Dendritic cell treated with granulocyte-macrophage colony-stimulating factor and Interleukin-4, amounts not matched to agents 40 ng/mL and 50 ng/mL, for 4 days (primary cell): Measurements from ENCODE around the gene MRS2.
A peak's percentile ranks its signal among the peaks of the same experiment; 100 is the strongest.
"Not testable (repeated sequence)": the region's sequence is repeated elsewhere in the genome, so short reads cannot be mapped to it uniquely, and the experiment has no call there.

Experiments
- H3K27ac Mint-ChIP-seq: one replicate; pipeline ENCODE4 v1.8.0; 2022; ENCODE audit warnings: mild to moderate bottlenecking, mixed read lengths
- H3K27me3 Mint-ChIP-seq: one replicate; pipeline ENCODE4 v1.8.0; 2022; ENCODE audit warnings: mild to moderate bottlenecking, mixed read lengths
- H3K36me3 Mint-ChIP-seq: one replicate; pipeline ENCODE4 v1.8.0; 2022; ENCODE audit warnings: low read depth, mixed read lengths
- H3K4me1 Mint-ChIP-seq: one replicate; pipeline ENCODE4 v1.8.0; 2022; ENCODE audit warnings: low read depth, mixed read lengths
- H3K4me3 Mint-ChIP-seq: one replicate; pipeline ENCODE4 v1.8.0; 2022; ENCODE audit warnings: mild to moderate bottlenecking, moderate library complexity, mixed read lengths
- H3K9me3 Mint-ChIP-seq: one replicate; pipeline ENCODE4 v1.8.0; 2022; ENCODE audit warnings: mixed read lengths
- intact Hi-C: fragments of 100-400 bp; cut with micrococcal nuclease; formaldehyde crosslinking; loops from one replicate; pipeline ENCODE4 v1.15.0; 2022

The MRS2 gene

DNA sequence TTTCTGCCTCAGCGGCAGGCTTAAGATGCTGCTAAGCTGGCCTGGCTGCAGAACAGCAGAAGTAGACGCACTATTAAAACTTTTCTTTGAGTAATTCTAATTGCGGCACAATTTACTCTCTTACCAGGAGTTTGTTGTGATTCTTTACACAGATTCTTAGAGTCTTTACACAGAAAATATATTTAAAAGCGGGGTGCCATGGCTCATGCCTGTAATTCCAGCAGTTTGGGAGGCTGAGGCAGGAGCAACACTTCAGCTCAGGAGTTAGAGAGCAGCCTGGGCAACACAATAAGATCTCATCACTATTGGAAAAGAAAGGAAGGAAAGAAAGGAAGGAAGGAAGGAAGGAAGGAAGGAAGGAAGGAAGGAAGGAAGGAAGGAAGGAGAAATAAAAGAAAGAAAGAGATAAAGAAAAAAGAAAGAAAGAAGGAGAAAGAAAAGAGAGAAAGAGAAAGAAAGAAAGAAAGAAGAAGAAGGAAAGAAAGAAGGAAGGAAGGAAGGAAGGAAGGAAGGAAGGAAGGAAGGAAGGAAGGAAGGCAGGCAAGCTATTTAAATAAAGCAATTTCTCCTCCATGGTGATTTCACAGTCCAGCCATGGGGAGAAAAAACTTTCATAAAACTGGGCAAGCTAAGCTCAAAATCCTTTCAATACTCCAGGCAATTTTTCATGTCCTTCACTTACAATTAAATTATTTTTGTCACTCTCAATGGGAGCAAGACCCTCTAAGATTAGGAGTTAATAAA lies 21.1 kb upstream of the MRS2 start:
- Mint-ChIP-seq H3K4me3 (no peak overlapping the region), H3K27me3 (no peaks in the 10 kb centered on the region), H3K4me1 (no peaks in the 10 kb centered on the region), H3K36me3 (no peaks in the 10 kb centered on the region), H3K9me3 (no peaks in the 10 kb centered on the region), H3K27ac (no peak overlapping the region)
- intact Hi-C loops, result loop anchor here (10.0 kb wide), 1 partner anchor 97 kb away; no protein-coding TSS in a partner anchor

DNA sequence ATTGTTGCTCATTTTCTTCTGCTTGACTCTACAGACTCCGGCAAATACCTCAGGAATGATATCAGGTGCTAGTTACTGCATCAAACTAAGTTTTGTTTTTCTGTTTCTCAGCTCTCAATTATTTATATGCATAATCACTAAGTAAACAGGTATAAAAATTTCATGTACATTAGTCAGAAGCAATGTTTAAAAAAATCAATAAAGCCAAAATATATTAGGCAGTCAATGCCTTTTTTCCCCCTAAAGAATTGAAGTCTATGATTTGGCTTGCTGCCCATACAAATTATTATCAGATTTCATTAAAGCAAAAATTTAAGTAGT lies 20.6 kb upstream of the MRS2 start:
- H3K9me3 Mint-ChIP-seq, result no peaks in the 10 kb centered on the region

GRCh38 chr6:24382891-24383494 lies 19.7 kb upstream of the MRS2 start:
- intact Hi-C loops, result loop anchor here (10.0 kb wide), 1 partner anchor 98 kb away; no protein-coding TSS in a partner anchor
- H3K36me3 Mint-ChIP-seq, H3K27me3 Mint-ChIP-seq, H3K4me1 Mint-ChIP-seq, H3K9me3 Mint-ChIP-seq, H3K4me3 Mint-ChIP-seq, H3K27ac Mint-ChIP-seq: not testable (repeated sequence)

More for the DNA sequence above, 20.6 kb upstream of the MRS2 start:
- Mint-ChIP-seq H3K4me1 (no peaks in the 10 kb centered on the region), H3K27me3 (no peaks in the 10 kb centered on the region), H3K4me3 (no peak overlapping the region), H3K27ac (no peak overlapping the region), H3K36me3 (no peaks in the 10 kb centered on the region)
- intact Hi-C loops, result loop anchor here (10.0 kb wide), 1 partner anchor 97 kb away; no protein-coding TSS in a partner anchor

- not testable (repeated sequence) for H3K4me3 Mint-ChIP-seq, H3K4me1 Mint-ChIP-seq
- intact Hi-C loops, result loop anchor here (10.0 kb wide), 1 partner anchor 100 kb away; no protein-coding TSS in a partner anchor
Measured at GRCh38 chr6:24384369-24385130, 18.2 kb upstream of the MRS2 start.

GRCh38 chr6:24385536-24386269 lies 17.0 kb upstream of the MRS2 start:
- intact Hi-C loops, result loop anchor here (10.0 kb wide), 1 partner anchor 101 kb away; no protein-coding TSS in a partner anchor
- no peak overlapping the region for H3K27ac Mint-ChIP-seq
- no peaks in the 10 kb centered on the region for H3K9me3 Mint-ChIP-seq
- no peaks in the 10 kb centered on the region for H3K4me1 Mint-ChIP-seq
- no peak overlapping the region for H3K4me3 Mint-ChIP-seq
- no peaks in the 10 kb centered on the region for H3K36me3 Mint-ChIP-seq
- H3K27me3 Mint-ChIP-seq, result no peaks in the 10 kb centered on the region

More at GRCh38 chr6:24384369-24385130, 18.2 kb upstream of the MRS2 start:
- H3K27ac Mint-ChIP-seq, H3K9me3 Mint-ChIP-seq, H3K27me3 Mint-ChIP-seq, H3K36me3 Mint-ChIP-seq: not testable (repeated sequence)

DNA sequence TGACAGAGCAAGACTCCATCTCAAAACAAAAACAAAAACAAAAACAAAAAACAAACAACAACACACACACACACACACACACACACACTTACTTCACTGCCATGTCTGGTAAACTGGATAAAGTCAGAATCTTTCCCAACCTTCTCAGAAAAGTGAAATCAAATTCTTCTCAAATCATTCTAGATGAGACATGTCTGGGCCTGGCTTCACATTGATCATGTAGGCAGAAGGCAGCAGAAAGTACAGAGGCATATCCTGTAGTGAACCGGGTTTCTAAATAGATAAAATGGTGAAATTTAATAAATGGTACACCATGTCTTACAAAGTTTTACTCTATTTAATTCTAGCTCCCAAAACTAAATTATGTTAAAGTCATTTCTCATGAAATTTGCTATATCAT lies 14.9 kb upstream of the MRS2 start:
- intact Hi-C loops, result loop anchor here (10.0 kb wide), 1 partner anchor 103 kb away; no protein-coding TSS in a partner anchor
- no peak overlapping the region for H3K4me3 Mint-ChIP-seq
- no peaks in the 10 kb centered on the region for H3K27me3 Mint-ChIP-seq
- H3K4me1 Mint-ChIP-seq, result no peaks in the 10 kb centered on the region
- no peaks in the 10 kb centered on the region for H3K9me3 Mint-ChIP-seq
- H3K27ac Mint-ChIP-seq, result no peak overlapping the region
- H3K36me3 Mint-ChIP-seq, result no peaks in the 10 kb centered on the region

DNA sequence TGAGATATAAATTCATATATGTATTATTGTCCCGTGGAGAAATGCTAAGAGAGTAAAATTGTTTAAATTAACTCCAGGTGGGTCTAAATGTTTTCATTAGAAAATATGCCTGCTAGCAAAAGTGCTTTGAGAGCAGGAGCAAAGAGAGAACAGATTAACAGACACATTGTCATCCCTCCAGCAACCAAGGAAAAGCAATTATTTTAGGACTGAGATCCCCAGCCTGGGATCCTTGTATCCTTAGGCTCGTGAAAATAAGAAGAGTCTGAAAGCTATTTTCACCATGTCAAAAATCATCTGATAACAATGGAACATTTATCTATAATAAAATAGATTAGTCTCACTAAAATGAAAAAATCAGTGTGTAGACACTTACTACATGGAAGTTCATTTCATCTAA lies 11.5 kb upstream of the MRS2 start:
- Mint-ChIP-seq H3K4me3 (no peak overlapping the region), H3K9me3 (no peaks in the 10 kb centered on the region), H3K36me3 (no peaks in the 10 kb centered on the region), H3K4me1 (peaks cover 13% of the 10 kb centered on the region), H3K27ac (no peak overlapping the region), H3K27me3 (no peaks in the 10 kb centered on the region)
- intact Hi-C loops, result no loop called here

DNA sequence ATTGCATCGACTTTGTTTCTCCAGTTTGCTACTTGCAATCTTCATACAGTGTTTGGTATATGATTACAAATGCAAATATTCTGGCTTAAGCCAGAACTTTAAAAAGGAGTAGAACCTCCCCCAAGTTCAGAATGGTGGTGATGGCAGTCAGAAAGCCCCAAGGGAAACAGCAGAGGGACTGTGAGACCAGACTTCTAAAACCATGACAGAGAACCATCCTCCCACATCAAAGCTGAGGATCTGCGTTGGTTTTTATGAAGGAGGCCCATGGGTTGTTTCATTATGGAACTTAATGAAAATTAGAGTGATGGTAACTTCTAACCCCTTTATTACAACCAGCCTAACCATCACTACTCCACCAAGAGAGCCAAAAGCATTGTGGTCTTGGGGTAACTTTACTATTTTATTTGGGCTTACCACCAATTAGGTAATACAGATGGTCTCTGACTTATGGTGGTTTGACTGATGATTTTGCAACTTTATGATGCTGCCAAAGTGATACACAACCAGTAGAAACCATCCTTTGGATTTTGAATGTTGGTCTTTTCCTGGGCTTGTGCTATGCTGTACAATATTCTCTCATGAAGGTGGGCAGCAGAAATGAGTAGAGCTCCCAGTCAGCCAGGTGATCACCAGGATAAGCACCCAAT lies 10.9 kb upstream of the MRS2 start:
- intact Hi-C loops, result no loop called here
- H3K4me3 Mint-ChIP-seq, result no peak overlapping the region
- no peaks in the 10 kb centered on the region for H3K27me3 Mint-ChIP-seq
- H3K27ac Mint-ChIP-seq, result no peak overlapping the region
- H3K4me1 Mint-ChIP-seq, result peaks cover 13% of the 10 kb centered on the region
- H3K9me3 Mint-ChIP-seq, result no peaks in the 10 kb centered on the region
- H3K36me3 Mint-ChIP-seq, result no peaks in the 10 kb centered on the region

GRCh38 chr6:24394061-24394779 lies 8.5 kb upstream of the MRS2 start:
- Mint-ChIP-seq H3K27ac (peak overlapping the region; percentile 27), H3K4me1 (peaks cover 13% of the 10 kb centered on the region), H3K36me3 (no peaks in the 10 kb centered on the region), H3K4me3 (no peak overlapping the region), H3K27me3 (peaks cover 2% of the 10 kb centered on the region), H3K9me3 (no peaks in the 10 kb centered on the region)
- intact Hi-C loops, result no loop called here

- H3K4me1 Mint-ChIP-seq, result peaks cover 13% of the 10 kb centered on the region
- peaks cover 7% of the 10 kb centered on the region for H3K27me3 Mint-ChIP-seq
- peak overlapping the region; percentile 27 for H3K27ac Mint-ChIP-seq
- H3K4me3 Mint-ChIP-seq, result no peak overlapping the region
- H3K9me3 Mint-ChIP-seq, result no peaks in the 10 kb centered on the region
- intact Hi-C loops, result no loop called here
- H3K36me3 Mint-ChIP-seq, result no peaks in the 10 kb centered on the region
Measured at GRCh38 chr6:24394780-24395437, 7.8 kb upstream of the MRS2 start.

GRCh38 chr6:24396824-24397223 lies 5.9 kb upstream of the MRS2 start:
- H3K27ac Mint-ChIP-seq, result no peak overlapping the region
- H3K27me3 Mint-ChIP-seq, result peaks cover 17% of the 10 kb centered on the region
- no peak overlapping the region for H3K4me3 Mint-ChIP-seq
- peaks cover 21% of the 10 kb centered on the region for H3K4me1 Mint-ChIP-seq
- no peaks in the 10 kb centered on the region for H3K36me3 Mint-ChIP-seq
- no peaks in the 10 kb centered on the region for H3K9me3 Mint-ChIP-seq
- intact Hi-C loops, result no loop called here

DNA sequence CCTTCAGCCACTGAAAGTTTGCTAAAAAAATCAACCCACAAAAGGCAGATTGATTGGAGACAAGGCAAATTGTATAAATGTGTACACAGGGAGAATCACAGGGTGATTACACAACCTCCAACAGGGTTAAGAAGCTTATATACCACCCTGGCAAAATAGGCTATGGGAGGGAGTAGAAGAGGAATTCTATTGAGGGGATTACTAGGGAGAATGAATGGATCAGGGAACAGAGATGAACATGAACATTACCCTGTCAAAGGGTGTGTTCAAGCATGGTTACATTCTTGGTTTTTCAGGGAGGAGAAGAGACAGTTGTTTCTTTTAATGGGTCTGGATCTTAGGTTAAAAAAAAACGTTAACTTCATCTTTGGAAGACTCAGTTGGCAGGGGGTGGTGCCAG lies 5.1 kb upstream of the MRS2 start:
- intact Hi-C loops, result no loop called here
- no peak overlapping the region for H3K4me3 Mint-ChIP-seq
- H3K4me1 Mint-ChIP-seq, result peaks cover 21% of the 10 kb centered on the region
- no peak overlapping the region for H3K27ac Mint-ChIP-seq
- no peaks in the 10 kb centered on the region for H3K9me3 Mint-ChIP-seq
- H3K27me3 Mint-ChIP-seq, result peaks cover 17% of the 10 kb centered on the region
- H3K36me3 Mint-ChIP-seq, result no peaks in the 10 kb centered on the region
